Measurements from ENCODE around the gene SERHL2.

GRCh38 chr22:42602470-42602869 lies 48.7 kb downstream of the SERHL2 start:
- no peak for TF ChIP-seq CTCF (optimal IDR thresholded peaks at IDR 0.05 in 1 of 3, IDR thresholded peaks at IDR 0.05 in 1 of 3, conservative IDR thresholded peaks at IDR 0.05 in 1 of 3; ENCODE audit: extremely low read depth in 1 of 3, insufficient read depth in 2 of 3, low read length in 3 of 3)
- no peak for TF ChIP-seq EZH2 (IDR thresholded peaks at IDR 0.05; ENCODE audit: low read length)

Data from keratinocyte (primary cell).